KG1 (cell line): ENCODE results near the gene CBY3.
"Not testable (repeated sequence)": the region's sequence is repeated elsewhere in the genome, so short reads cannot be mapped to it uniquely, and the experiment has no call there.

ENCODE experiments used
- DNase-seq: peaks from one replicate; lab custom pipeline; 2025; lab: John Stamatoyannopoulos, UW

CBY3 gene

DNA sequence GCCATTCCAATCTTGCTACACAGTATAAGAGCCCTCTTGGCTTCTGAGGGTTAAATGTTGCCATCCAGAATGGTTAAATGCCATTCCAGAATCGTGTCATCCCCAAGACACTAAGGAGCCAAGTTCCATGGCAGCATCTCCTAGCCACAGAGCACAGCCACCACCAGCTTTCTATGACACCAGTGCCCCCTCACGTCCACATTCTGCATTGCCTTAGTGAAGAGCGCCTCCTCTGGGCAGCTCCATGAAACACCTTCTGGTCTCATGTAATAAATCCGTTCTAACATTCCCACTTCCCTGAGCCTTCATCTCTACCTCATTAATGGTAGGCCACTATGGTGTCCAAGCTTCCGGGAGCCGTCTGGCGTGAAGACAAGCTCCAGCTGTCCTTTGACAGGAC lies 12.4 kb downstream of the CBY3 start:
- DNase-seq, result no peak

DNA sequence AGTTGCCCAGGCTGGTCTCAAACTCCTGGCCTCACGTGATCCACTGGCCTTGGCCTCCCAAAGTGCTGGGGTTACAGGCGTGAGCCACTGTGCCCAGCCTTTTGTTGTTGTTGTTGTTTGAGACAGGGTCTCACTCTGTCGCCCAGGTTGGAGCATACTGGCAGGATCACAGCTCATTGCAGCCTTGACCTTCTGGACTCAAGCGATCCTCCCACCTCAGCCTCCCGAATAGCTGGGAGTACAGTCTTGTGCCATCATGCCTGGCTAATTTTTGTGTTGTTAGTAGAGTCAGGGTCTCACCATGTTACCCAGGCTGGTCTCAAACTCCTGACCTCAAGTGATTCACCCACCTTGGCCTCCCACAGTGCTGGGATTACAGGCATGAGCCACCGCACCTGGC lies 19.2 kb downstream of the CBY3 start:
- DNase-seq, result not testable (repeated sequence)

DNA sequence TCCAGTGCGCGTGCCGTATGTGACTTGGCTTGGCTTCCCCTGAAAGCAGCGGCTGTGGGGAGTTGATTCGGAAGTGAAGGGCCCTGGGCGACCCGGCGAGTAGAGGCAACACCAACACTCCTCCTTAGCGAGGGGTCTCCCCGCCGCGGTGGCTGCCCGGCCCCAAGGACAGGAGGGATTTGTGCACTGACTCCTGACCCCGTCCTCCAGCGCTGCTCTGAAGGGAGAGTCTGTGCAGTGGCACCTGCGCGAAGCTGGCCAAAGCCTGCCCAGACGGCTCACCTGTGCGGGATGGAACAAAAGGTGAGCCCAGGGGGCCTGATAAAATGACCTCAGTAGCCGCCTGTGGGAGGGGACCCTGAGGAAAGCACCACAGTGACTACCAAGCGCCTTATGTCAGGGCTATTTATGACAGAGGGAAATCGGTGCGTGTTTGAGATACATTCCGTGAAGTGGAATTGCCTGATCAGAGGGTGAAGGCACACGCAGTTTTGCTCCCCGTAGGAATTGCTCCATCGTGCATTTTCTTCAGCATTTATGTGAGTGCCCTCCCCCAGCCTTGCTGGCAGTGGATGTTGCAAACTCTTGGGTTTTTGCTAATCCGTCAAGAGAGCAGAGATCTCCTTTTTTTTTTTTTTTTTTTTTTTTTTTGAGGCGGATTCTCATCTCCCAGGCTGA lies 22.5 kb downstream of the CBY3 start:
- not testable (repeated sequence) for DNase-seq

DNA sequence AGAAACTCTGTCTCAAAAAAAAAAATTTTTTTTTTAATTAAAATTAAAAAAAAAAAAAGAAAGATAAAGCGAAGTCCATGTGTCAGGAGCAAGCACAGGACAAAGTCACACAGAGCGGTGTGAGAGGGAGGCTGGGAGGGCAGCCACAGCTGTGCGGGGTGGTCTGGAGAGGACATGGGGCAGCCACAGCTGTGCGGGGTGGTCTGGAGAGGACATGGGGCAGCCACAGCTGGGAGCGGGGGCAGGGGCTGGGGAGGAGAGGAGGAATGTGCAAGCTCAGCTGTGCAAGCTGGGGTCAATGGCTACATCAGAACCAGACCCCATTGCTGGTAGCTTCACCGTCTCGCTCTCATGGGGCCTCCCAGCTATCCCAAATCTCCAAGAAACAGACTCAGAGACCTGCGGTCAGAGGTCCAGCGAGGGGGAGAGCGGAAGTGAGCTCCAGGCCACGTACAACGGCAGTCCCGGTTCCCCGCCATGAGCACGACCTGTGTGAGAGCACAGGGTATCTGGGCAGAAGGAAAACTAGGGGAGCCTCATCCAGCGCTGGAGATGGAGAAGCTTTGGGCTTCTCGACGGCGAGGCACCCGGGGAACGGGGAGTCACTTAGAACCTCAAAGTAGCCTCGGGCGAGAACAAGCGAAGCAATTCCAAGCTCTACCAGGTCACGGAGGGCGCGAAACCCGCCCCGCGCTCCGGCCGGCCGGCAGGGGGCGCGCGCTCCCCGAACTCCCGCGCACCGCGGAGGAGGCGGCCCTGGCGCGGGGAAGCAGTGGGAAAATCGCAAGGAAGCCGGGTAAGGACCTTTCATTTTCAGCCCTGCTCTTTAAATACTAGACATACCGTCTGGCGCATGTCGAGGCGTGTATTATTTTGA lies 23.3 kb downstream of the CBY3 start:
- not testable (repeated sequence) for DNase-seq

DNA sequence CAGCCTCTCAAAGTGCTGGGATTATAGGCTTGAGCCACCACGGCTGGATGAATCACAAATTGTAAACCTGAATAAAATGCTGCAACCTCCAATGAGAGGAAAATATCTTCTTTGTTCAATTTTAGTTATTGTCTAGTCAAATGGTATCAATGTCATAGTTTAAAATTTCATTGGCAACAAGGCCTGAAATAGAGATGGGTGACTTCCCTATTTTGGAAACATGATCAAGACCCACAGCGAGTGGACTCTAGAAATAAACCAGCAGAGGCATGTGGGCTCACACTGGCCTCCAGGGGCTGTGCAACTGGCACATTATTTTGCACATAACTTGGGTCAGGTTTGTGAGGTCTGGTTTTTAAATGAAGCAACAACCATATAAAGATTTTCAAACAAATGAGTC lies 27.7 kb downstream of the CBY3 start:
- DNase-seq, result not testable (repeated sequence)

DNA sequence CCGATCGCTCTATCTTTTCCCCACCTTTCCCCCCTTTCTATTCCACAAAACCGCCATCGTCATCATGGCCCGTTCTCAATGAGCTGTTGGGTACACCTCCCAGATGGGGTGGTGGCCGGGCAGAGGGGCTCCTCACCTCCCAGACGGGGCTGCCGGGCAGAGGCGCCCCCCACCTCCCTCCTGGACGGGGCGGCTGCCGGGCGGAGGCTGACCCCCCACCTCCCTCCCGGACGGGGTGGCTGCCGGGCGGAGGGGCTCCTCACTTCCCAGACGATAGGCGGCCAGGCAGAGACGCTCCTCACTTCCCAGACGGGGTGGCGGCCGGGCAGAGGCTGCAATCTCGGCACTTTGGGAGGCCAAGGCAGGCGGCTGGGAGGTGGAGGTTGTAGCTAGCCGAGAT lies 30.6 kb downstream of the CBY3 start:
- DNase-seq, result not testable (repeated sequence)

DNA sequence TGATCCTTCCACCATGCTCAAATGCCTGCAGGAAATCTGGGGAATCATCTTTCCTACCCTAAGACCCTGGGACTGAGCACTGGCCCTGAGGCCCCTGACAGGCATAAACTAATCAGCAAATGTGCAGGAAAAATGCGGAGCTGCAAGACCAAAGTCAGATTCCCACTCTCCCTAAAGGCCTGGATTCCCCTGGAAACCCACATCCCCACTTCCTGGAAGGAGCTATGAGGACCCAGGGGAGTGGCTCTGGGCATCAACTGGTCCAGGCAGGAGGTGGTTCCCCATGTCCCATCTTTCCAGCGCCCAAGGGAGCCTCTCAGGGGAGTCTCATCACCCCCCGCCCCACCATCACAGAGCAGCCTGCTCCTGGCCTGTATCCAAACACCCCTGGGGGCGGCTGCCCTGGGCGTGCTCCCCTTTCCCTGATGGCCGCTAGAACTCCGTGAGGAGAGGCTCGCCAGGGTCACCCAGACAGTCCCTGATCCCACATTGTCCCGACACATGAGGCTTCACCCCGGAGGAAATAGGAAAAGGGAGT lies 31.6 kb downstream of the CBY3 start:
- DNase-seq, result not testable (repeated sequence)

DNA sequence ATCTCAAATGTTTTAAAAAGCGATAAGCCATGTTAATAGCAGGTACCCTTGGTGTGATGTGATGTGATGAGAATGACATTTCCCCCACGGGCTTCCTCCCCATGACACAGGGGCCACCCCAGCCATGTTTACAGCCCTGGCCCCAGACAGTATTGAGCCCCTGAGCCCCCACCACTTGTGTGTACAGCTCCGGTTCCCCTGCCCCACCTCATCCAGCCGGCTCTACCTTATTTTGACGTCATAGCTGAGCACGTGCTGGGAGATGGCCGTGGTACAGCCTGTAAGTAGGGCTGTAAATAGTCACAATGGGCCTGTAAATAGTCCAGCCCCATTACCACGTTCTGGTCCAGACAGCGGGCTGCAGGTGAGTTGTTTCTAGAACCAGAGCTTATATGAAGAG lies 32.4 kb downstream of the CBY3 start:
- no peak for DNase-seq

DNA sequence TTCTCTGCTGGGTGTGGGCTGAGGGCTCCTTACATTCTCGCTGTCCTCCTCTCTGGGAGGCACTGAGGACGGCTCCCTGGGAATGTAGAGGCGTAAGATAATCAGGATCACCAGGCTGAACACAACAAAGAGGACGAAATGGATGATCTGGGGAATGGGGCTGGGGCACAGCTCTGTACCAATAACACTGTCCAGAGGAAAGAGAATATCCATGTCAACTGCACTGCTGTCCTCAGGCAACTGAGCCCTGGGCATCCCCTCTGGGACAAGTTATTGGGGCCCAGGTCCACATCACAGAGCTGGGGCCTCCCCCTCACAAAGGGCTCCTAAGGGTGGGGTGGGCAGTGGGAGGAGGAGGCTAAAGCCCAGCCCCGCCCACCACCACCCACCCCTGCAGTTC lies 36.1 kb downstream of the CBY3 start:
- DNase-seq, result not testable (repeated sequence)

DNA sequence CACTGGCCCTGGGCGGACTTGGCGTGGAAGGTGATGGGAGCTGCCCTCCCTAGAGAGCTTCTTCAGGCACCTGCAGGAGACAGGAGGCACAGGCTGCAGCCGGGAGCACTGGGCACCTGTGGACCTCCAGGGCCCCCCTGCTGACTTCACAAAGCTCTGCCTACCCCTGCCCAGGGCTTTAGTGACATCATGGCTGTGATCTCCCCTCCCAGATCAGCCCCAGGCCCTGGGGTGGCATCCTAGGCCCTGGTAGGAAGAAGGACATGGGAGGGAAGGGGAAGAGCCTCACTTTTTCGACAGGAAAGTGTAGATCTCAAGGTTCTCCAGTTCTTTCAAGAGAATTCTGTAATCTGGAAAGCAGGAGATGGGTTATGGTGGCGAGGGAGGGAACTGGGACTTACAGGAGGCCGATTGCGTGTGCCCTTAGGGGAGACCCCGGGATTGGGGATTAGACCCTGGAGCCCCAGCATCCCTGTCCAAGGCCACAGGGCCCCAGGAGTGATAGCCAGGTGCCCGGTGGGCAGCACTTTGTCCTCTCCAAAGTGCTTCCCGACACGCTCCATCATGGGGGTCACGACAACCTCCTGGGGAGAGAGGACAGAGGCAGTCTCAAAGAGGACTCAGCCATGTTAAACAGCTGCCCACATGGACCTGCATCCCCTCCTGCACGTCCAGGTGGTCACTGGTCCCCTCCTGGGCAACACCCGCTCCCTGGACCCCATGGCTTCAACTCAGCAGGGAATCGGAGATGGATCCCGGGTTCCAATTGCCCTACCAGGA lies 37.5 kb downstream of the CBY3 start:
- not testable (repeated sequence) for DNase-seq

DNA sequence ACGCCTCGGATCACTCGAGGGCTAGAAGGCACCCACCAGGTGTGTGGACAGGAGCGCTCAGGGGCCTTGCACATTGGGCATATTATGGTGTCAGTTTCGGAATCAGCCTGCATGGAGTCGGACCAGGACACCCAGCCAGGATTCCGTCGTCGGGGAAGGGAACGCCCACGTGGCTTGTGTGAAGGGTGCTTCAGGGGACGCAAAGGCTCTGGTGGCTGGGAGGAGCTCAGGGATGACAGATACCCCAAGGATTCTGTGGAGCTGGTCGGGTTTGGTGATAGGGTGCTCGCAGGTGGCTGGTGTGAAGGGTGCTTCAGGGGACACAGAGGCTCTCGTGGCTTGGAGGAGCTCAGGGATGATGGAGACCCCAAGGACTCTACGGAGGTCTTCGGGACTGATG lies 38.2 kb downstream of the CBY3 start:
- not testable (repeated sequence) for DNase-seq

DNA sequence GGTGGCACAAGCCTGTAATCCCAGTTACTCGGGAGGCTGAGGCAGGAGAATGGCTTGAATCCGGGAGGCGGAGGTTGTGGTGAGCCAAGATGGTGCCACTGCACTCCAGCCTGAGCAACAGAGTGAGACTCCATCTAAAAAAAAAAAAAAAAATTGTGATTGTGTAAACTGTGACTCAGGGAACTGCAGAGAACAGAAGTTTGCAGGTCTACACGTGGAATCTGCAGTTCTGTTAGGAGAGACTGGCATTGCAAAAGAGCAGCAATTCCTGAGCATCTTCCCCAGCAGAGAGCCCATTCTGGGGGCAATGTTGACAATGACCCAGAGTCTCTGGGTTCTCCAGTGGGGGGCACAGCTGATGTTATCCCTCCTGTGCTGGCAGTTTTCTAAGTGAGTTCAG lies 39.1 kb downstream of the CBY3 start:
- not testable (repeated sequence) for DNase-seq

DNA sequence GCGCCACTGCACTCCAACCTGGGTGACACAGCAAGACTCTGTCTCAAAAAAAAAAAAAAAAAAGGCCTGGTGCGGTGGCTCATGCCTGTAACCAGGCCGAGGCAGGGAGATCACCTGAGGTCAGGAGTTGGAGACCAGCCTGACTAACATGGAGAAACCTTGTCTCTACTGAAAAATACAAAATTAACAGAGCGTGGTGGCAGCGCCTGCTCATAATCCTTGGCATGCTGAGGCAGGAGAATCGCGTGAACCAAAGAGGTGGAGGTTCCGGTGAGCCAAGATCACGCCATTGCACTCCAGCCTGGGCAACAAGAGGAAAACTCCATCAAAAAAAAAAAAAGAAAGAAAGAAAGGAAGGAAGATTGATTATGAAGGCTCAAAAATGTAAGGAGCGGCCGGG lies 41.5 kb downstream of the CBY3 start:
- not testable (repeated sequence) for DNase-seq

DNA sequence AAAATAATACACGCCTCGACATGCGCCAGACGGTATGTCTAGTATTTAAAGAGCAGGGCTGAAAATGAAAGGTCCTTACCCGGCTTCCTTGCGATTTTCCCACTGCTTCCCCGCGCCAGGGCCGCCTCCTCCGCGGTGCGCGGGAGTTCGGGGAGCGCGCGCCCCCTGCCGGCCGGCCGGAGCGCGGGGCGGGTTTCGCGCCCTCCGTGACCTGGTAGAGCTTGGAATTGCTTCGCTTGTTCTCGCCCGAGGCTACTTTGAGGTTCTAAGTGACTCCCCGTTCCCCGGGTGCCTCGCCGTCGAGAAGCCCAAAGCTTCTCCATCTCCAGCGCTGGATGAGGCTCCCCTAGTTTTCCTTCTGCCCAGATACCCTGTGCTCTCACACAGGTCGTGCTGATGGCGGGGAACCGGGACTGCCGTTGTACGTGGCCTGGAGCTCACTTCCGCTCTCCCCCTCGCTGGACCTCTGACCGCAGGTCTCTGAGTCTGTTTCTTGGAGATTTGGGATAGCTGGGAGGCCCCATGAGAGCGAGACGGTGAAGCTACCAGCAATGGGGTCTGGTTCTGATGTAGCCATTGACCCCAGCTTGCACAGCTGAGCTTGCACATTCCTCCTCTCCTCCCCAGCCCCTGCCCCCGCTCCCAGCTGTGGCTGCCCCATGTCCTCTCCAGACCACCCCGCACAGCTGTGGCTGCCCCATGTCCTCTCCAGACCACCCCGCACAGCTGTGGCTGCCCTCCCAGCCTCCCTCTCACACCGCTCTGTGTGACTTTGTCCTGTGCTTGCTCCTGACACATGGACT lies 46.3 kb downstream of the CBY3 start:
- not testable (repeated sequence) for DNase-seq

DNA sequence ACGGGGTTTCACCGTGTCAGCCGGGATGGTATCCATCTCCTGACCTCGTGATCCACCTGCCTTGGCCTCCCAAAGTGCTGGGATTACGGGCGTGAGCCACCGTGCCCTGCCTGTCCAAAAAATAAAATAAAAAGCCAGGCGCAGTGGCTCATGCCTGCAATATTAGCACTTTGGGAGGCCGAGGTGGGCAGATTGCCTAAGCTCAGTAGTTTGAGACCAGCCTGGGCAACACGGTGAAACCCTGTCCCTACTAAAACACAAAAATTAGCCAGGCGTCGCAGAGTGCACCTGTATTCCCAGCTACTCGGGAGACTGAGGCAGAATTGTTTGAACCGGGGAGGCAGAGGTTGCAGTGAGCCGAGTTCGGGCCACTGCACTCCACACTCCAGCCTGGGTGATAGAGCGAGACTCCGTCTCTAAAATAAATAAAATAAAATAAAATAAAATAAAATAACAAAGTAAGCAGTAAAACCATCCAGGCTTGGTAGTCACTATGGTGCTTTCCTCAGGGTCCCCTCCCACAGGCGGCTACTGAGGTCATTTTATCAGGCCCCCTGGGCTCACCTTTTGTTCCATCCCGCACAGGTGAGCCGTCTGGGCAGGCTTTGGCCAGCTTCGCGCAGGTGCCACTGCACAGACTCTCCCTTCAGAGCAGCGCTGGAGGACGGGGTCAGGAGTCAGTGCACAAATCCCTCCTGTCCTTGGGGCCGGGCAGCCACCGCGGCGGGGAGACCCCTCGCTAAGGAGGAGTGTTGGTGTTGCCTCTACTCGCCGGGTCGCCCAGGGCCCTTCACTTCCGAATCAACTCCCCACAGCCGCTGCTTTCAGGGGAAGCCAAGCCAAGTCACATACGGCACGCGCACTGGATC lies 47.1 kb downstream of the CBY3 start:
- not testable (repeated sequence) for DNase-seq
